ENCODE results near the gene GSTM3.

Gene GSTM3

GRCh38 chr1:109719337-109719837 lies 21.5 kb downstream of the GSTM3 start:
- TF ChIP-seq EZH2phosphoT487 (IDR thresholded peaks at IDR 0.05; ENCODE audit: borderline replicate concordance, low read length) (no peak), CTCF (IDR thresholded peaks at IDR 0.05; ENCODE audit: low read depth, low read length, poor library complexity, severe bottlenecking) (no peak)
- no peaks in the 10 kb centered on the region for H3K9me3 ChIP-seq (ENCODE audit: control insufficient read depth, insufficient read depth, low read length)
- no peaks in the 10 kb centered on the region for H4K20me1 ChIP-seq (ENCODE audit: control insufficient read depth, insufficient read depth, low read depth, low read length)
- H3K79me2 ChIP-seq (ENCODE audit: control insufficient read depth, low read length) = no peaks in the 10 kb centered on the region
- H3K4me2 ChIP-seq (ENCODE audit: low read length) = no peak overlapping the region
- no peaks in the 10 kb centered on the region for H3K36me3 ChIP-seq (ENCODE audit: control insufficient read depth, low read length)
- no peak overlapping the region for H3K27ac ChIP-seq (ENCODE audit: low read depth, low read length)
- H3F3A ChIP-seq (ENCODE audit: control insufficient read depth, insufficient read depth) = no peaks in the 10 kb centered on the region
- H3K4me1 ChIP-seq (ENCODE audit: control insufficient read depth, low read length) = no peaks in the 10 kb centered on the region
- H3K4me3 ChIP-seq (ENCODE audit: low read length) = no peak overlapping the region
- no peaks in the 10 kb centered on the region for H3K9me2 ChIP-seq (replicated peaks; ENCODE audit: control insufficient read depth, low read length)
- peaks cover 6% of the 10 kb centered on the region; the same call in 1 of the 2 replicates for H3K27me3 ChIP-seq (ENCODE audit: control insufficient read depth, low read length)

- no peaks in the 10 kb centered on the region for H3K4me1 ChIP-seq (ENCODE audit: control insufficient read depth, low read length)
- no peaks in the 10 kb centered on the region for H3K9me2 ChIP-seq (replicated peaks; ENCODE audit: control insufficient read depth, low read length)
- no peak overlapping the region for H3K4me2 ChIP-seq (ENCODE audit: low read length)
- no peaks in the 10 kb centered on the region for H3K36me3 ChIP-seq (ENCODE audit: control insufficient read depth, low read length)
- H3K79me2 ChIP-seq (ENCODE audit: control insufficient read depth, low read length) = no peaks in the 10 kb centered on the region
- H3K4me3 ChIP-seq (ENCODE audit: low read length) = no peak overlapping the region
- H3K9me3 ChIP-seq (ENCODE audit: control insufficient read depth, insufficient read depth, low read length) = no peaks in the 10 kb centered on the region
- H3F3A ChIP-seq (ENCODE audit: control insufficient read depth, insufficient read depth) = no peaks in the 10 kb centered on the region
- TF ChIP-seq CTCF (IDR thresholded peaks at IDR 0.05; ENCODE audit: low read depth, low read length, poor library complexity, severe bottlenecking) (no peak), EZH2phosphoT487 (IDR thresholded peaks at IDR 0.05; ENCODE audit: borderline replicate concordance, low read length) (no peak)
- H3K27ac ChIP-seq (ENCODE audit: low read depth, low read length) = no peak overlapping the region
- no peaks in the 10 kb centered on the region for H4K20me1 ChIP-seq (ENCODE audit: control insufficient read depth, insufficient read depth, low read depth, low read length)
- H3K27me3 ChIP-seq (ENCODE audit: control insufficient read depth, low read length) = peaks cover 6% of the 10 kb centered on the region; the same call in 1 of the 2 replicates
Observed at GRCh38 chr1:109718495-109718894, 22.3 kb downstream of the GSTM3 start.

- H3K79me2 ChIP-seq (ENCODE audit: control insufficient read depth, low read length) = no peaks in the 10 kb centered on the region
- no peaks in the 10 kb centered on the region for H3F3A ChIP-seq (ENCODE audit: control insufficient read depth, insufficient read depth)
- peaks cover 6% of the 10 kb centered on the region; the same call in 1 of the 2 replicates for H3K27me3 ChIP-seq (ENCODE audit: control insufficient read depth, low read length)
- no peaks in the 10 kb centered on the region for H3K4me1 ChIP-seq (ENCODE audit: control insufficient read depth, low read length)
- H4K20me1 ChIP-seq (ENCODE audit: control insufficient read depth, insufficient read depth, low read depth, low read length) = no peaks in the 10 kb centered on the region
- no peaks in the 10 kb centered on the region for H3K9me2 ChIP-seq (replicated peaks; ENCODE audit: control insufficient read depth, low read length)
- no peak overlapping the region for H3K4me3 ChIP-seq (ENCODE audit: low read length)
- no peak overlapping the region for H3K27ac ChIP-seq (ENCODE audit: low read depth, low read length)
- H3K4me2 ChIP-seq (ENCODE audit: low read length) = no peak overlapping the region
- no peak for TF ChIP-seq CTCF (IDR thresholded peaks at IDR 0.05; ENCODE audit: low read depth, low read length, poor library complexity, severe bottlenecking)
- TF ChIP-seq EZH2phosphoT487 (IDR thresholded peaks at IDR 0.05; ENCODE audit: borderline replicate concordance, low read length) = no peak
- H3K36me3 ChIP-seq (ENCODE audit: control insufficient read depth, low read length) = no peaks in the 10 kb centered on the region
- H3K9me3 ChIP-seq (ENCODE audit: control insufficient read depth, insufficient read depth, low read length) = no peaks in the 10 kb centered on the region
Observed at GRCh38 chr1:109717729-109718128, 23.1 kb downstream of the GSTM3 start.

Measured in DOHH2 (cell line).